Endothelial cell of umbilical vein (primary cell): ENCODE data around the gene SPEM2. TPM values are rescaled to one million over a fixed set of nuclear protein-coding genes. Genes with fewer than 3 reads are reported as not detected.

Source experiments
- BruUV-seq: library from RNA; stranded (reverse); fragments of 400-500 nt; replicated peaks from 2 replicates; lab custom pipeline; 2021; lab: Mats Ljungman, UMichigan
- CTCF ChIA-PET: fragments of 300-600, 350-600 bp; sonication (Branson Sonifier 250); formaldehyde crosslinking; loops from one replicate; lab custom pipeline; 2021; ENCODE audit warnings: antibody characterized with exemption, inconsistent platforms; lab: Charles Lee
- POLR2A ChIA-PET: fragments of 300-600, 350-600 bp; sonication (Branson Sonifier 250); formaldehyde crosslinking; loops from one replicate; lab custom pipeline; 2021; ENCODE audit warnings: antibody characterized with exemption, inconsistent platforms; lab: Charles Lee
- DNase-seq: peaks from one replicate; pipeline ENCODE4 v3.0.0-alpha.2; 2011; ENCODE audit warnings: low read depth, low spot score
- FAIRE-seq: peaks from 2 replicates; lab custom pipeline; 2011; peaks lifted over from hg19 to GRCh38; lab: Jason Lieb, UNC
- H2AFZ ChIP-seq: 2 replicates; pipeline ENCODE4 v1.6.0; 2012; ENCODE audit warnings: low read depth, low read length, control low read depth, inconsistent platforms
- H3K27ac ChIP-seq: 2 replicates; pipeline ENCODE4 v1.5.1; 2011; ENCODE audit warnings: low read depth, mild to moderate bottlenecking, control low read depth, low read length, moderate library complexity; ENCODE audit not compliant: insufficient read depth
- H3K27me3 ChIP-seq, 2 experiments: 2 replicates each; pipeline versions ENCODE4 v1.6.0 to v1.6.1; 2011; ENCODE audit warnings: low read length in 2 of 2, mixed read lengths in 1 of 2; ENCODE audit not compliant: control insufficient read depth in 2 of 2, insufficient read depth in 2 of 2
- H3K36me3 ChIP-seq, 2 experiments: 2 replicates in 1 of 2; 3 replicates in 1 of 2; pipeline ENCODE4 v1.5.1; 2011; ENCODE audit warnings: low read length in 2 of 2, mild to moderate bottlenecking in 1 of 2, moderate library complexity in 1 of 2; ENCODE audit not compliant: control insufficient read depth in 2 of 2, insufficient read depth in 2 of 2; ENCODE audit errors: extremely low read depth in 1 of 2
- H3K4me1 ChIP-seq: 3 replicates; pipeline ENCODE4 v1.5.1; 2011; ENCODE audit warnings: mild to moderate bottlenecking, low read length; ENCODE audit not compliant: control insufficient read depth, insufficient read depth; ENCODE audit errors: extremely low read depth
- H3K4me2 ChIP-seq: 2 replicates; pipeline ENCODE4 v1.6.1; 2011; ENCODE audit warnings: low read length, control low read depth, mixed read lengths; ENCODE audit not compliant: insufficient read depth
- H3K4me3 ChIP-seq, 3 experiments: fragments of 200-600 bp in 1 of 3; sonication (generic), shearing (Covaris generic) in 1 of 3; replicated peaks in 1 of 3; 2 replicates each; pipeline ENCODE4 v1.5.1; 2011 to 2016; ENCODE audit warnings: control low read depth in 3 of 3, low read length in 3 of 3, mild to moderate bottlenecking in 2 of 3, inconsistent platforms in 1 of 3, low read depth in 1 of 3, moderate library complexity in 1 of 3; ENCODE audit not compliant: insufficient read depth in 1 of 3
- H3K79me2 ChIP-seq: 2 replicates; pipeline ENCODE4 v1.6.0; 2012; ENCODE audit warnings: low read length, inconsistent platforms; ENCODE audit not compliant: control insufficient read depth, insufficient read depth
- H3K9ac ChIP-seq: replicated peaks from 2 replicates; pipeline ENCODE3; 2011; ENCODE audit warnings: low read length, control low read depth; ENCODE audit not compliant: insufficient read depth; ENCODE audit errors: extremely low read depth
- H3K9me1 ChIP-seq: replicated peaks from 3 replicates; pipeline ENCODE4 v1.6.0; 2011; ENCODE audit warnings: mild to moderate bottlenecking, low read length; ENCODE audit not compliant: control insufficient read depth, insufficient read depth; ENCODE audit errors: extremely low read depth
- H3K9me3 ChIP-seq: replicated peaks from 2 replicates; pipeline ENCODE4 v1.5.1; 2012; ENCODE audit warnings: low read length, inconsistent platforms; ENCODE audit not compliant: control insufficient read depth, insufficient read depth
- H4K20me1 ChIP-seq: replicated peaks from 2 replicates; pipeline ENCODE3; 2011; ENCODE audit warnings: mild to moderate bottlenecking, low read length; ENCODE audit not compliant: control insufficient read depth, insufficient read depth; ENCODE audit errors: extremely low read depth
- EZH2 ChIP-seq: IDR thresholded peaks from 2 replicates; pipeline ENCODE4 v1.6.1; 2012; ENCODE audit warnings: borderline replicate concordance, low read depth, mild to moderate bottlenecking, moderate library complexity, low read length, inconsistent platforms; ENCODE audit not compliant: severe bottlenecking
- FOS ChIP-seq: IDR thresholded peaks from 2 replicates; pipeline ENCODE4 v1.6.1; 2011; ENCODE audit warnings: mild to moderate bottlenecking, low read length, moderate library complexity, borderline replicate concordance; ENCODE audit not compliant: insufficient read depth
- GATA2 ChIP-seq: IDR thresholded peaks from 2 replicates; pipeline ENCODE4 v1.7.0; 2011; ENCODE audit warnings: low read depth, mild to moderate bottlenecking, moderate library complexity, mixed read lengths, low read length; ENCODE audit not compliant: insufficient read length, insufficient read depth
- JUN ChIP-seq: IDR thresholded peaks from 2 replicates; pipeline ENCODE4 v1.6.1; 2011; ENCODE audit warnings: borderline replicate concordance, low read depth; ENCODE audit not compliant: insufficient read length, insufficient read depth
- MYC ChIP-seq: IDR thresholded peaks from one replicate; pipeline ENCODE4 v1.6.1; 2011; ENCODE audit warnings: mild to moderate bottlenecking, low read depth, low read length
- POLR2A ChIP-seq: IDR thresholded peaks from 2 replicates; pipeline ENCODE4 v1.6.1; 2012; ENCODE audit warnings: low read depth, mild to moderate bottlenecking, control low read depth, low read length
- POLR2AphosphoS5 ChIP-seq: IDR thresholded peaks from 2 replicates; pipeline ENCODE4 v1.6.1; 2012; ENCODE audit warnings: low read depth, mild to moderate bottlenecking, control low read depth, low read length, moderate library complexity; ENCODE audit not compliant: insufficient read depth
- dilution Hi-C: fragments of 300-500 bp; cut with MboI; formaldehyde crosslinking; loops from one replicate; pipeline ENCODE4 v1.15.0; 2019; ENCODE audit warnings: low sequenced_read_pairs; ENCODE audit not compliant: extremely low pct_ligation_motif_present
- intact Hi-C: fragments of 100-400 bp; cut with micrococcal nuclease; formaldehyde crosslinking; loops from one replicate; pipeline ENCODE4 v1.10.0; 2022
- polyA plus RNA-seq, 4 experiments: library from polyadenylated mRNA; depleted of rRNA in 3 of 4; stranded (reverse) in 3 of 4; unstranded in 1 of 4; fragments of >200 nt; gene quantifications; 2 replicates each; pipeline versions ENCODE4 v1.2.1 to v1.2.3, GENCODE V29; 2011 to 2012; ENCODE audit warnings: missing spikeins in 1 of 4
- total RNA-seq: library from RNA; stranded (reverse); gene quantifications from 2 replicates; pipeline ENCODE4 v1.2.3, GENCODE V29; 2021
- TF ChIP-seq, protein P1 (sequence below), 2 donors: IDR thresholded peaks; 1 replicate in 1 of 2; 2 replicates in 1 of 2; pipeline ENCODE4 v1.5.1; 2011; ENCODE audit warnings: low read length in 2 of 2, mild to moderate bottlenecking in 2 of 2, moderate library complexity in 2 of 2, control low read depth in 1 of 2, inconsistent platforms in 1 of 2, low read depth in 1 of 2; ENCODE audit not compliant: insufficient read depth in 1 of 2; ENCODE audit errors: extremely low read depth in 1 of 2
- TF ChIP-seq, protein P2 (sequence below): IDR thresholded peaks from 2 replicates; pipeline ENCODE4 v1.6.1; 2011; ENCODE audit not compliant: insufficient read depth, insufficient read length

Gene SPEM2
- total and polyA plus RNA-seq, 2 donors (not counting 3 experiments of a cell fraction or from before 2014, with no cell fraction given) = not detected

DNA sequence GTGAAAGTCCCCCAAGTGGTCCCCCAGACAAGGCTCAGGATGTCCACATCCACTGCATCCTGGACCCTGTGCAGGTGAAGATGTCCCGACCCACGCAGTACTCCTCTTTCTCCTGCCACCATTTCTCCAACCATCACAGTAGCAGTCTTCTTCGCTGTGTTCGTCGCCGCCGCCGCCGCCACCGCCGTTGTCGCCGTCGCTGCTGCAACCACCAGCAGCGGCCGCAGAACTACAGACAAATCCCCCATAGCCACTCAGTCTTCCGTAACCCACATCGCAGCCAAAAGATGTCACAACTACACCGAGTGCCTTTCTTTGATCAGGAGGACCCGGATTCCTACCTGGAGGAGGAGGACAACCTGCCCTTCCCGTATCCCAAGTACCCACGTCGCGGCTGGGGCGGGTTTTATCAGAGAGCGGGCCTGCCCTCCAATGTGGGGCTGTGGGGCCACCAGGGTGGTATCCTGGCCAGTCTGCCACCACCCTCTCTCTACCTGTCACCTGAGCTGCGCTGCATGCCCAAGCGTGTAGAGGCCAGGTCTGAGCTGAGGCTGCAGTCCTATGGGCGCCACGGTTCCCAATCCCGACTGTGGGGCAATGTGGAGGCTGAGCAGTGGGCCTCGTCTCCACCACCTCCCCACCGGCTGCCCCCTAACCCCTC, 917 bp downstream of the SPEM2 start:
- BruUV-seq = no TSS peak
- Histone ChIP-seq H3K79me2 (no peaks in the 10 kb centered on the region), H3K9ac (no peak overlapping the region), H3K4me2 (no peak overlapping the region), H3K27me3 (no peaks in the 10 kb centered on the region), H3K27ac (no peak overlapping the region), H3K9me1 (no peaks in the 10 kb centered on the region), H3K4me3 (no peak overlapping the region), H2AFZ (no peak overlapping the region), H3K36me3 (no peaks in the 10 kb centered on the region), H3K9me3 (no peaks in the 10 kb centered on the region), H4K20me1 (no peaks in the 10 kb centered on the region), H3K4me1 (no peaks in the 10 kb centered on the region)
- no peak for FAIRE-seq
- ChIA-PET POLR2A (interaction anchor here (0.9 kb wide), 1 partner anchor 22 kb away, joined by 3 read pairs; the partner anchor contains the start of gene TMEM256), CTCF (interaction anchor here (0.7 to 2.2 kb wide), 2 partner anchors 70 to 71 kb away, joined by 3 to 5 read pairs; no protein-coding TSS in a partner anchor)
- no peak for TF ChIP-seq FOS
- TF ChIP-seq, protein P1, sequence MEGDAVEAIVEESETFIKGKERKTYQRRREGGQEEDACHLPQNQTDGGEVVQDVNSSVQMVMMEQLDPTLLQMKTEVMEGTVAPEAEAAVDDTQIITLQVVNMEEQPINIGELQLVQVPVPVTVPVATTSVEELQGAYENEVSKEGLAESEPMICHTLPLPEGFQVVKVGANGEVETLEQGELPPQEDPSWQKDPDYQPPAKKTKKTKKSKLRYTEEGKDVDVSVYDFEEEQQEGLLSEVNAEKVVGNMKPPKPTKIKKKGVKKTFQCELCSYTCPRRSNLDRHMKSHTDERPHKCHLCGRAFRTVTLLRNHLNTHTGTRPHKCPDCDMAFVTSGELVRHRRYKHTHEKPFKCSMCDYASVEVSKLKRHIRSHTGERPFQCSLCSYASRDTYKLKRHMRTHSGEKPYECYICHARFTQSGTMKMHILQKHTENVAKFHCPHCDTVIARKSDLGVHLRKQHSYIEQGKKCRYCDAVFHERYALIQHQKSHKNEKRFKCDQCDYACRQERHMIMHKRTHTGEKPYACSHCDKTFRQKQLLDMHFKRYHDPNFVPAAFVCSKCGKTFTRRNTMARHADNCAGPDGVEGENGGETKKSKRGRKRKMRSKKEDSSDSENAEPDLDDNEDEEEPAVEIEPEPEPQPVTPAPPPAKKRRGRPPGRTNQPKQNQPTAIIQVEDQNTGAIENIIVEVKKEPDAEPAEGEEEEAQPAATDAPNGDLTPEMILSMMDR (IDR thresholded peaks at IDR 0.05; ENCODE audit: extremely low read depth in 1 of 2, insufficient read depth in 1 of 2, low read depth in 1 of 2, low read length in 2 of 2) = no peak
- no peak for TF ChIP-seq JUN
- no peak for TF ChIP-seq EZH2
- TF ChIP-seq, protein P2, sequence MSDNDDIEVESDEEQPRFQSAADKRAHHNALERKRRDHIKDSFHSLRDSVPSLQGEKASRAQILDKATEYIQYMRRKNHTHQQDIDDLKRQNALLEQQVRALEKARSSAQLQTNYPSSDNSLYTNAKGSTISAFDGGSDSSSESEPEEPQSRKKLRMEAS = no peak
- TF ChIP-seq POLR2AphosphoS5 = no peak
- no peak for TF ChIP-seq MYC
- TF ChIP-seq POLR2A = no peak
- TF ChIP-seq GATA2 = no peak
- intact Hi-C loops (no loop called here), dilution Hi-C loops (no loop called here)
- no peak for DNase-seq
